ENCODE measurements around the gene DMD. TPM values are rescaled to one million over a fixed set of nuclear protein-coding genes. Genes with fewer than 3 reads are reported as not detected.
A peak's percentile ranks its signal among the peaks of the same experiment; 100 is the strongest.

DMD gene
- polyA plus RNA-seq, 2 of the 4 experiments (the other 2 are of a cell fraction) = 0.03 TPM; not detected in 1

GRCh38 chrX:31717474-31717873, 1493.9 kb downstream of the DMD start:
- DNase-seq (ENCODE audit: low read depth in 1 of 2, low spot score in 1 of 2) (no peak), ATAC-seq (no peak), FAIRE-seq (no peak)
- Histone ChIP-seq H3K4me2 (no peak overlapping the region), H3K27ac (no peak overlapping the region), H3K9me3 (no peaks in the 10 kb centered on the region), H3K4me3 (no peak overlapping the region), H3K4me1 (no peaks in the 10 kb centered on the region)
- POLR2A ChIA-PET = no interaction called here
- TF ChIP-seq CTCF (IDR thresholded peaks at IDR 0.05) = no peak
- no peak for TF ChIP-seq TP53 (CRISPR knock-in tag; IDR thresholded peaks at IDR 0.05)
- TF ChIP-seq MYC (IDR thresholded peaks at IDR 0.05; ENCODE audit: borderline replicate concordance, low read length) = no peak
- TF ChIP-seq RNF2 (IDR thresholded peaks at IDR 0.05; ENCODE audit: borderline replicate concordance, low read depth) = no peak
- TF ChIP-seq JUN (IDR thresholded peaks at IDR 0.05) = no peak
- TF ChIP-seq EHMT2 (IDR thresholded peaks at IDR 0.05; ENCODE audit: low read depth) = no peak
- no peak for TF ChIP-seq BCL3 (IDR thresholded peaks at IDR 0.05)
- TF ChIP-seq CBX2 (IDR thresholded peaks at IDR 0.05; ENCODE audit: borderline replicate concordance, low read depth) = no peak
- TF ChIP-seq E2F6 (IDR thresholded peaks at IDR 0.05; ENCODE audit: borderline replicate concordance, low read depth) = no peak
- TF ChIP-seq ZFP36 (IDR thresholded peaks at IDR 0.05; ENCODE audit: borderline replicate concordance, partially characterized antibody) = no peak
- no peak for TF ChIP-seq HMGXB4 (CRISPR knock-in tag; IDR thresholded peaks at IDR 0.05; ENCODE audit: borderline replicate concordance)
- TF ChIP-seq TFCP2L1 (CRISPR knock-in tag; IDR thresholded peaks at IDR 0.05) = no peak
- TF ChIP-seq SMC3 (IDR thresholded peaks at IDR 0.05) = no peak
- TF ChIP-seq, protein P1, sequence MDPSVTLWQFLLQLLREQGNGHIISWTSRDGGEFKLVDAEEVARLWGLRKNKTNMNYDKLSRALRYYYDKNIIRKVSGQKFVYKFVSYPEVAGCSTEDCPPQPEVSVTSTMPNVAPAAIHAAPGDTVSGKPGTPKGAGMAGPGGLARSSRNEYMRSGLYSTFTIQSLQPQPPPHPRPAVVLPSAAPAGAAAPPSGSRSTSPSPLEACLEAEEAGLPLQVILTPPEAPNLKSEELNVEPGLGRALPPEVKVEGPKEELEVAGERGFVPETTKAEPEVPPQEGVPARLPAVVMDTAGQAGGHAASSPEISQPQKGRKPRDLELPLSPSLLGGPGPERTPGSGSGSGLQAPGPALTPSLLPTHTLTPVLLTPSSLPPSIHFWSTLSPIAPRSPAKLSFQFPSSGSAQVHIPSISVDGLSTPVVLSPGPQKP (IDR thresholded peaks at IDR 0.05; ENCODE audit: low read depth, low read length) = no peak
- TF ChIP-seq CBX8 (IDR thresholded peaks at IDR 0.05) = no peak
- no peak for TF ChIP-seq HOXB5 (CRISPR knock-in tag; IDR thresholded peaks at IDR 0.05)
- WGBS (ENCODE audit: missing lambda C conversion rate) = 3% methylated on average over 2 of the region's 2 CpGs
- CTCF ChIA-PET = no interaction called here

DNA sequence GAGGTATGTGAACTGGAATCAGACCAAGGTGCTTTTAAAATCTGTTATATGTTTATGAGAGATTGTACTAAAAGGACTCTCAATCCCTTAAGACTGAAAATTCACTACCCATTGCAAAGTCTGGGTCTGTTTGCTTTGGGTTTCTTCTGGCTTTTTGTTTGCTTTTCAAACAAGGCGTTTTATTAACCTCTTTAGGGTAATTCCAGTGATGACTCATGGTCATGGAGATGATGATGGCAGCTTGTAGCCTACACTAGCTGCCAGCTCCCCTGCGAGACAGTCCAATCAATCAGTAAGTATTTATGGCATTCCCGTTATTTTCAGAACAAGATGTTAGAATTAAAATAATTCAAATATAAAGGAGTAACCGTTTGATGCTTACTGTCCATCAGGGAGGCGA, 1495.7 kb downstream of the DMD start:
- H3K27ac ChIP-seq = no peak overlapping the region
- peak; percentile 0 to 14 for DNase-seq (ENCODE audit: low read depth in 1 of 2, low spot score in 1 of 2)
- no peaks in the 10 kb centered on the region for H3K4me1 ChIP-seq
- no peak for ATAC-seq
- H3K4me2 ChIP-seq = no peak overlapping the region
- no peak for FAIRE-seq
- CTCF ChIA-PET = no interaction called here
- no peak overlapping the region for H3K4me3 ChIP-seq
- POLR2A ChIA-PET = no interaction called here
- 8% methylated on average over 5 of the region's 5 CpGs for WGBS (ENCODE audit: missing lambda C conversion rate)
- no peak for TF ChIP-seq PBX3 (IDR thresholded peaks at IDR 0.05)
- TF ChIP-seq POLR2AphosphoS2 (conservative IDR thresholded peaks at IDR 0.05; ENCODE audit: low read length) = no peak
- TF ChIP-seq FOSL2 (IDR thresholded peaks at IDR 0.05) = no peak
- TF ChIP-seq FOSL2 (CRISPR knock-in tag; IDR thresholded peaks at IDR 0.05) = peak; percentile 25; the same call in 1 of the 2 replicates
- no peak for TF ChIP-seq HES2 (IDR thresholded peaks at IDR 0.05)
- H3K9me3 ChIP-seq = no peaks in the 10 kb centered on the region

Data from A549 (cell line).